ENCODE results near the gene SNX3.
A peak's percentile ranks its signal among the peaks of the same experiment; 100 is the strongest.

SNX3 gene

DNA sequence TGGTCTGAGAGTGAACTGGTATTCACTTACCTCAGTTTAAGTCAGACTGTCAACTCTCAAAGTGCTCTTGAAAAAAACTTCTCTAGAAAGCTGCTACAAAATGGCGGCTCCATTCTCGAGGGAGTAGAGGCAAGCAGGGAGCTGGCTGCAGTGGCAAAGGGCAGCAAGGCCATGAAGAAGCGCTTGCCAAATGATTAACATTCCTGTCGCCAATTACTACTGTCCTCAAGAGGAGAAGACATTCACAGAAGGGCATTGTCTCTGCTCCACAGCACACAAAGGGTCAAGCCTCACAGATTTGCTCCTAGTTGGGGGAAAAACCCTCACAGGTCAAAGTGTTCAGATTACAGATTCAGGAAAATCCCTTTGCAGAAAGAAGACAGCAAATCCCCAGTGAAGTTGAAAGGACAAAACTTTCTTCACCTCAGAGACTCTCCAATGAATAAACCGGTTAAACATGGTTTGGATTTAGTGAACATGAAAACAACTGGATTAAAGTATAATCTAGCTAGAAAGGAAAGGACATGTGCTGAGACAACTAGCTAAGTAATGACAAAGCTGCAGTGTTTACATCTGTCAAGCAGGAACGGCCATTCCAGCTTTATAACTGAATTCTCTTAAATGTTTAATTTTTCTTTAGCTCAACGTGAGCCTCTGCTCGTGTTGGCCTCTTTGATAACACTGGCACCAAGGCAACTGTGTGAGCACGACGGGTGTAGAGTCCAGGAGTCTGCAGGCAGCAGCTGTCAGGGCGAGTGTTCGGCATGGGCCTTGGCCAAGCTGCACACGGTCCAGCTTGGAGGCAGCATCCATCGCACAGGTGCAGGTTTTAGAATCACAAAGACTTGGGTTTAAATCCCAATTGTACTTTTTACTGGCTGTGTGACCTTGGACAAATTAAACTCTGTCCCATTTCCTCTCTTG, 57.4 kb downstream of the SNX3 start:
- no peak for DNase-seq

DNA sequence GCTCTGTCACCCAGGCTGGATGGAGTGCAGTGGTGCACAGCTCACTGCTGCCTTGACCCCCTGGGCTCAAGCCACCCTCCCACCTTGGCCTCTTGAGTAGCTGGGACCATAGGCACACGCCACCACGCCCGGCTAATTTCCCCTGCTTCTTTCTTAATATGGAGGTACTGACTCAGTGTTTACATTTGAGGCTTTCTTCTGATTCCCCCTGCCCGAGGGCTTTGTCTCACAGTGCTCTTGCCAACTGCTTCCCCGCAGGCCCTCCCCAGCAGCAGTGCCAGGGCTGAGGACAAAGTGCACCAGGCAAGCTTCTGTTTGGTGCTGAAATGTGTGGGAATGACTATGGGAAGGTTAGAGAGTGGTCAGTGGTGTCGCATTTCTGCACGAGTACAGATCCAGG, 60.2 kb downstream of the SNX3 start:
- DNase-seq, result no peak

DNA sequence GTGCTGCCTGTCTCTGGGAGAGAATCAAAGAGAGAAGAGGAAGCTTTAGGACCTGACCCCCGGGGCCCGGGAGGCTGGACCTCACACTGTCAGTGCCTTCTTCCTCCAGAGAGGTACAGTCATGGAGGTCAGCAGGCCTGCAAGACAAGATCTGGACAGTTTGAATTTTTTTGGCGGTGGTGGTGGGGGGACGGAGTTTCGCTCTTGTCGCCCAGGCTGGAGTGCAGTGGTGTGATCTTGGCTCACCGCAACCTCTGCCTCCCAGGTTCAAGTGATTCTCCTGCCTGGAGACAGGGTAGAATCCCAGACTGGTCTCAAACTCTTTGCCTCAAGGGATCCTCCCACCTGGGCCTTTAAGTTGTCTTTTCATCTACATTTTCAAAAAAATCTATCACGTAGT, 60.7 kb downstream of the SNX3 start:
- no peak for DNase-seq

DNA sequence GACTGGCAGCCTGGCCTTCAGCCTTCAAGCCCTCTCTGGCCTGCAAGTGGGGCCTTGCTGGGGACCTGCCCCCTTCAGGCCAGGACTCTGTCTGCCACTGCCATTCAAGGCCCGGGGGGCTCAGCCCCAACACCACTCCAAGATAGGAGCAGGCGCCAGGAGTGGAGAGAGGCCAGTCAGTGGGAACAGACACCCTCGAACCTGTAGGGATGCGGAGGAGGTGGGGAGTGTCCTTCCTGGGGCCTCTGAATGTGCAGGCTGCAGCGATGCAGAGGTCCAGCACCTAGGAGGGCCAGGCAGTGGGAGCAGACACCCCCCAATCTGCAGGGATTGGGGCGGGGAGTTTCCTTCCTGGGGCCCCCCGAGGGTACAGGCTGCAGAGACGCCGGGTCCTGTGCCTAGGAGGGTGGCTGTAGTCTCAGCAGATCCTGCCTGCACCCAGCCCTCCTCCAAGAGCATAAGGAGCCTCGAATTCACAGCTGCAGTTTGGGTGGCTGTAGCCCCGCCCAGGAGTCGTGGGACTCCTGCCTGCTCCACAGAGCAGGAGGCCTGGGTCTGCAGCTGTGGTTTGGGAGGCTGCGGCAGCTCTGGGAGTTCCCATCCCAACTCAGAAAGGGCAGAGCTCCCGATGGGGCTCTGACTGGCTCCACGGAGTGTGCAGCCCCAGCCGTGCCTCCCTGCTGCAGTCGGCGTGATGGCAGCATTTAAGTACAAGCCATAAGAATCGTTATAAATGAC, 61.9 kb downstream of the SNX3 start:
- DNase-seq, result no peak

DNA sequence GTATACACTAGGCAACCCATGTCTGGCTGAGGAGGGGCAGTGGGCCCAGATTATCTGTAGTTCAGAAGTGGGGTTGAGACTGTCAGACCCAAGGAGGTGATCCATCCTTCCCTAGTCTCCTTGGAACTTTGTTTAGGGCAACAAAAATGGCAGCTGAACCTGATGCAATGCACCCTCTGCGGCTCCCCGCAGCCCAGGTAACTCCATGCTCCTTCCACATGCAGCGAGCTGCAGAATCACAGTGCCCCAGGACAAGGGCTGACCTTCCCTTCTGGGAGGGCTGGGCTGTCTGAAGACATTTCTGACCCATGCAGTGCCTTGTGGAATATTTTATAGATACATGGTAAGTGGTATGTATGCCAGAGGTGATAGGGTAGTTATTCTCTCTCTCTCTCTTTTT, 65.6 kb downstream of the SNX3 start:
- no peak for DNase-seq

DNA sequence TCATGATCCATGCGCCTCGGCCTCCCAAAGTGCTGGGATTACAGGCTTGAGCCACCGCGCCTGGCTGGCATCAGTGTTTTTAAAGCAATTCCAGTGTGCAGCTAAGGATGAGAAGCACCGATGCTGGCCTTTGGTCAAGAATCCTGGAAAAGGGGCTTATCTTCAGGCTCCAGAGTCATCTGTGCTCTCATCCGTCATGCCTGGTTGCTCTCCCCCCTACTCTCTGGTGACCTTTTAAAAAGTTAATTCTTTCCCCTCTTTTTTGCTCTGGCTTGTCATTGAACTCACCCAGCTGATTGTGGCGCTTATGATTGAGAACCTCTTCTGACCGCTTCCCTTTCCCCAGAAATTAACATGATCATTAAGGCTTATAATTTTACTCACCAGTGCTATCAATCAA, 66.3 kb downstream of the SNX3 start:
- DNase-seq, result no peak

DNA sequence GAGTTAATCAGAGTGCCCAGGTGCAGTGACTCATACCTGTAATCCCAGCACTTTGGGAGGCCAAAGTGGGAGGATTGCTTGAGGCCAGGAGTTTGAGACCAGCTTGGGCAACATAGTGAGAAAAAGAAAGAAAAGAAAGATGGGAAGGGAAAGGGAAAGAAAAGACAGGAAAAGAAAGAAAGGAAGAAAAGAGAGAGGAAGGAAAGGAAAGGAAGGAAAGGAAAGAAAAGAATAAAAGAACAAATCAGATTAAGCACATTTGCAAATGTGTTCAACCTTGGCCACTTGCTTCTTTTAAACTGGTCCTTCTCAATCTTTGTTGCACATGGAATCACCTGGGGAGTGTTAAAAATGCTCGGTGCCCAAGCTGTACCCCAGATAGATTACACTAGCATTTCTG, 67.0 kb downstream of the SNX3 start:
- no peak for DNase-seq

DNA sequence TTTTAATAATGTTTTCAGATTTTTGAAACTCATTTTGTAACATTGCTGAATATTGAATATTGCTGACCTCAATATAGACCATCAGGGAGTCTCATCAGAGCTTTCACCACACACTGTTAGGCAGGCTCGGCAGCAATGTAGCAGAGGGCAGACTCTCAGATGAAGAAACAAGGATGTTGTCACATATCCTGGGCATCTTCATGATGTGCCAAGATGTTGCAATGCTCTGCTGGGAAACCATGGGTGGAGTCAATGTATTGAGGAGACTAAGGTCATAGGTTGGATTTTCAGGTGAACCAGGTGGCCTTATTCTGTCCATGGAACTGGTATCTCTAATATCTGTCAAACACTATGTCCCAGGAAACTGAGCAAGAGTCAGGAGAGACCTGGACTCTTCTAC, 67.7 kb downstream of the SNX3 start:
- DNase-seq, result no peak

DNA sequence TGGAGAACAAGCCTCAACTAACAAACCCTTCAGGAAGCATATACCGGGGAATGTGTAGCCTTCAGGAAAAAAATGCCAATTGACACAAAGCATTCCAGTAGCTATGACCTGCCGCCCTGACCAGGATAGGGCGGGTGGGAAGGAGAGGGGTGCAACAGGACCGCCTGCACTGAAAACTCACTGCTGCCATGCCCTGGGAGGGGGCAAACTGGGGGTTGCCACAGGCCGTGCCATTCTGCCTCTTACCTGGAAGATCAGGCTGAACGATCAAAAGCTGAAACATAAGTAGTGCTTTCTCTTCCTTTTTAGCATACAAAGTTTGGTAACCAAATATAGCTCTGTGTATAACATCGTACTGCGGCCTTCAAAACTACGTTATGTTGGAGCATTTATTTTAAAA, 73.3 kb downstream of the SNX3 start:
- DNase-seq, result no peak

DNA sequence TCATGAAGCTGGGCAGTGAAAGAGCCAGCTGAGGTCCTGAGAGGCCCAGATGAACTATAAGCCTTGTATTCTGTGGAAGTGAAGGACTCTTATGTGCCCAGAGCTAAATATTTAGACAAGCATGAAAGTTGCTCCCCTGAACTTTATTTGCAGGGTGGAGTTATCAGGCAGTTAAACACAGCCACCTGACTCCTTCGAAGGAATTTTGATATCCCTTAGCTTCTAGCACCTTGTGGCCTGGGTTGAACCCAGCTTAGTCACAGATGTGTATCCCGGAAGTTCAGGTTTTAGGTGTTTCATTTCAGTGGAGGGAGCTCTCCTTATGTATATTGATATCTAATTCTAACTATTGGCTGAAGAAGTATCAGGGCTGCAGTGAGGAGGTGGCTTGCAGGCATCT, 74.6 kb downstream of the SNX3 start:
- no peak for DNase-seq

DNA sequence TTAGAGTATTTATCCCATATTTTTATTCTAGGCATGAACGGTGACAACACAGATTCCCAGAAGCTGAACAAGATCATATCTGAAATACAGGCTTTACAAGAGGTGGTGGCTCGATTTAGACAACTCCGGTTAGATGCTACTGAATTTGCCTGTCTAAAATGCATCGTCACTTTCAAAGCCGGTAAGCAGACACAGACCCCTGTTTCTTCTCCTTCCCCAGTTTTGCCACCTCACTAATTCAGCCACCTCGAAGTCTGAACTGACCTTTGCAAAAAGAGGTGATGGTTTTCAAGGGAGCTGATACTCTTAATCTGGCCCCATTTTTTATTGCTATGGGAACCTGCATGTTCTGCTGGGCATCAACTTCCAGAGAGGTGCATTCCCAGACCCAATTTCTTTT, 80.1 kb downstream of the SNX3 start:
- DNase-seq, result no peak

DNA sequence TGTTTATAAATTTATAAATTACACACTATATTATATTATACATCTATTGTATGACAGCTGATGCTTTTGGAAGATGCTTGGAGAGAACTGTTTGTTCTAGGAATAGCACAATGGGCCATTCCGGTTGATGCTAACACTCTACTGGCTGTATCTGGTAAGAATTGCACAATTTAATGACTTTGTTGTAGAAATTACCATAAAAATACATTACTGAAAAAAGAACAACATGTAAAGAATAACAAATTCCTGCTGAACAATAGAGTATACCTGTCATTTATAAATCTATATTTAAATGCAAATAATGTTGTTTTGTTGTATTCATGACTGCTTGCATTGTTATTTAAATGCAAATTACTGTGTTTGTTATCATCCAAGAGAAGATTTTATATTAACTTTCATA, 80.6 kb downstream of the SNX3 start:
- DNase-seq, result no peak

DNA sequence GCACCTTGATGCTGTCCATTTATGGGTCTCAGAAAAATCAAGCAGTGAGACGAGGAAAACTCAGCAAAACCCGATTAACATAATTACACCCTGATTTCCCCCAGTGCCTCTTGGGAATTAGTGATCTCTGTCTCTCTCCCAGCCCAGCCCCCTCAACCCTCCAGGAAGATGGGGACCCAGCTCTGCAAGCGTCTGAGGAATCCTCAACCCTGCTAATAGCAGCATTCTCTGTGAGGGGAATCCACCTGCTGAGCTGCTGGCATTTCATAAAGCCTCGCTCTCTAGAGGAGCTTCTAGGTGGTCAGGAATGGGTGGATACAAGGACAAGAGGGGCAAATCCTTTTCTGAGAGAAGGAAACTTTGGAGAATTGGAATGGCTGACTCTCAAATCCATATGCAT, 81.1 kb downstream of the SNX3 start:
- DNase-seq, result no peak

DNA sequence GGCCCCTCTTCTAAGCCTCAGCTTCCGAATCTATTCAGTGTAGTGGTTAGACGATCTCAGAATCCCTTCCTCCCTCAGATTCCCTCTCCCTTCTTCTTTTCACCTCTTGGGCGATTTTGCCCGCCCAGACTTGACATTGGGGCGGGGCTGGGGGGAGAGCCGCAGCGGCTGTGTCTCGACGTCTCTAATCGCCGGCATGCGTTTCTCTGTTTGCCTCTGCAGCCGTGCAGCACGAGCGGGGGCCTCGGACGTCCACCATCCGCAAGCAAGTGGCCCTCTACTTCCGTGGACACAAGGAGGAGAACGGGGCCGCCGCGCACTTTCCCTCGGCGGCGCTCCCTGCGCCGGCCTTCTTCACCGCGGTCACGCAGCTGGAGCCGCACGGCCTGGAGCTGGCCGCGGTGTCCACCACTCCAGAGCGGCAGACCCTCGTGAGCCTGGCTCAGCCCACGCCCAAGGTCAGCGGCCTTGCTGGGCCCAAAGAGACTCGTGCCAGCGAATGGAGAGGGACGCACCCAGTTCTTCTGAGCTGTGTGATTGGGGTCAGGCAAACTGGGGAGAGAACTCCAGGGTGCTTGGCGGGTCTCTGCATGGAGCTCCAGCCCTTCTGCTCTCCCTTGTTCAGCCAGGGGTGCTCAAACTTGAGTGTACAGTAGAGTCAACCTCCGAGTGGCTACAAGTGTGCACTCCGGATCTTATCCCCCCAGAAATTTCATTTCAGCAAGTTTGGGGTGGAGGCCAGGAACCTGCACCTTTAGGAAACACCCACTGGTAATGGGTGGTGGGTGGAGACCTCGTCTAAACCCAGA, 84.4 kb downstream of the SNX3 start:
- no peak for DNase-seq

DNA sequence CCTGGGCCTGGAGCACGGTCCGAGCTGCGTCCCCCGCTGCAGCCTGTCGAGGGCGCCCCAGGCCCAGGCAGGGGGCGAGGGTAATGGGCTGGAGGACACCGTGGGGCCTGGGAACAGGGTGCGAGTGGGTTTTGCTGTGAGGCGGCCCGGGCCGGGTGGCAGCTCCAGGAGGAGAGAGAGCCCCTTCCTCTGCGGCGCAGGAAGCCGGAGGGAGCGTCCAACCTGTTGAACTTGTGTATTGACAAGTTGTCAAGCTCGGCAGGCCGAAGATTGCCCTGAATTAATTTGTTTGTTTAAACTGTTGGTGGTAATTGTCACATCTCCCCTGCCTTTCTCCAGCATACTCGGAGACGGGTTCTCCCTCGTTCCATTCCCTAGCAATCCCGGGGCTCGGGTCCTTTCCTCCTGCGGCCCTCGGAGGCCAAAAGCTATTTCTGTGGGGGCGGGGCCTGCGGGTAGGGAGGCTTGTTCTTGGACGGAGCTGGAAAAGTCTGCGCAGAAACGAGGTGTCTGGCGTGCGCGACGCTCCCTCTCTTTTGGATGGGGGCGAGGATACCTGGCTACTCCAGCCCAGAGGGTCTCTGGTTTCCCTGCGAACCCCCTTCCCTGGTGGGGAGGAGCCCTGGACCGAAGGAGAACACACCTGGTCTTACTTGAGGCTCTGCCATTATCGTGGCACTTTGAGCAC, 85.1 kb downstream of the SNX3 start:
- no peak for DNase-seq

DNA sequence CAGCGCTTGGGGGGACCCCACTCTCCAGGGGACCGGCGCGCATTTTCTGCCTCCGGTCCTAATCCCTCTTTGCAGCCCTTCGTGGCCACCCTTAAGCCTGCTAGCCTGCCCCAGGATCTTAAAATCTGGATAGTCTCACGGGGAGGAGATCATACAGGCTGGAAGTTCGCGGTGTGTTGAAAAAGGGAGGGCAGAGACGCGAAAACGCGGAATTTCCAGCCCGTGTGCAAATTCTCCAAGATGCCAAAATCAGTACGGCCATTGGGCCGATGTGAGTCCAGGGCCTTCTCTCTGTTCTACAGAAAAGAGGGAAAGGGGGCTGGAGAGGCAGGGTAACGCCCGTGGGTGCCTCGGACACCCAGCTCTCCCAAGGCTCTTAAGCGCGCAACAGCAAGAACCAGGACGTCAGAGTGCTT, 85.7 kb downstream of the SNX3 start:
- no peak for DNase-seq

DNA sequence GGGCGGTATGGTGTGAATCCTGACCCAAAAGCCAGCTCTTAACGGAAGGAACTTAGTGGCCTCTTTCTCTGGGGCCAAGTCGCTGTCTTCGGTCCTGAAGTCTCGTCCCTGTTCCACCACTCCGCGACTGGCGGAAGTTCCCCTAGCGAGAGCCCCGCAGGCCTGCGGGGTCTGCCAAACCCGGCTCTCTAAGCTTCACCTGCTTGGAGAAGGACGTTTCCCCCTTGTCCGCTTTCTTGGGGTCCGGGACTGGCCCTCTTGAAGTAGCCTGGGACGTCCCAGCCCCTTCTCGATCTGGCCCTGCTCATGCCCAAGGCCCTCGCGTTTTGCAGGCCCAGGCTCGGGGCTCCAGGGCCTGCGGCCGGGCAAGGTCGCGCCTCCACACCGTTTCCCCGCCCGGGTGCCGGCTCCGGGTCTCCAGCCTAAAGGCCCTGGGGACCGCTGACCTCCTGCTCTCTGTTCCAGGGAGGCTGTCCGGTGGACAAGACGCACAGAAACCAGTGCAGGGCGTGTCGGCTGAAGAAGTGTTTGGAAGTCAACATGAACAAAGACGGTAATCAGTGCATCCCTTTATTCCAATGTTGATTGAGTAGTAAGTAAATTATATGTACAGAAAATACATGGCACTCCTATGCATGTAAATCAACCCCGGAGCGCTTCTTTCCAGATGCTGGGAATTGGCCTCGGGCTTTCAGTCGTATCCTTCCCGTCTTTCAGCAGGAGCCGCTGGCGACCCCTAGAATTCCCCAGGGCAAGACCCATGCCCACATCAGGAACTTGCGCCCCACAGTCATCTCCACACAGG, 86.3 kb downstream of the SNX3 start:
- peak; percentile 34 for DNase-seq

DNA sequence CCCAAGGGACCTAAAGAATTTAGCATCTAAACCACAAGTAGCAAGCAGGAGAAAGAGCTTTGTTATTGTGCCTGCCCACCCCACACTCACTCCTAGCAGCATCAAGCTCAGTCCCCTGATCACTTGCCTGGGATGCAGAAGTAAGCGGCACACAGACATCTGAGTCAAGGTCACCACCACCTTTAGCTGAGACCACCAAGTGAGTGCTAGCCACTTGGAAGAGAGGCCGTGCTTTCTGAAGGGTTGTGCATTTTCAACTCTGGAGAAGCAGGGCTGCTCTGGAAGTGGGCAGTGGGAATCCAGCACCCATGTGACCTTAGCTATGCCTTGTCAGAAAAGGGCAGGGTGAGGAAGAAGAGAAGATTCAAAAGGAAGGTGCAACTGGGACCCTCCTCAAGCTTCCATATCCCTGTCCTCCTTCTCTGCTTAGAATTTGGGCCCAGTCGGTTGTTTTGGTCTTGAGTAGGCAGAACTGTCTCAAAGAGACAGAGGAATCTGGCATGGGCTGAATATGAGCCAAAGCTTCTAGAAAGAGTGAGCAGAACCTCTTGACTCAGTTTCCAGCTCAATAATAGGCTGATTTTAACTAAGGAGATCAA, 88.8 kb downstream of the SNX3 start:
- no peak for DNase-seq

DNA sequence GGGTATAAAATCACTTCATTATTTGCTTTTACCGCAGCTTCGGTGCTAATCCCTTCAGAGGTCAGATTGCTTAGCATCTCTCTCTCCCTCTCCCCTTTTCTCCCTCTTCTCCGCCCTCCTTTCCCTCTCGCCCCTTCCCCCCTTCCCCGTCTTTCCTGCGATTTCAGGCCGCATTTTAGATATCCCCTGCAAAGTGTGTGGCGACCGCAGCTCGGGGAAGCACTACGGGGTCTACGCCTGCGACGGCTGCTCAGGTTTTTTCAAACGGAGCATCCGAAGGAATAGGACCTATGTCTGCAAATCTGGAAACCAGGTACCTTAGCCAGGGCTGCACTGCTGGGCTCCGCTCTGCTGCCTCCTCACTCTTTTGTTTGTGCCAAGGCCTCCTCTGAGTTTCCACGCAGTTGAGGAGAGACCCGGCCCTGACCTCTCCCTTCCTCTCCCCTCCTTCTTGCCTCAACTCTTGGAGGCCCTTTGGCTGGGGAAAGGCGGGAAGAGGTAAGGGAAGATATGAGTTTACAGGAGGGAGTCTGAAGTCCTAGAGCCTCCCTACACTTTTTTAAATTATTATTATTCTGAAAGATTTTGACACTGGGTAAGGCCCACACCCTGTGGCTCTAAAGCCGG, 89.4 kb downstream of the SNX3 start:
- no peak for DNase-seq

DNA sequence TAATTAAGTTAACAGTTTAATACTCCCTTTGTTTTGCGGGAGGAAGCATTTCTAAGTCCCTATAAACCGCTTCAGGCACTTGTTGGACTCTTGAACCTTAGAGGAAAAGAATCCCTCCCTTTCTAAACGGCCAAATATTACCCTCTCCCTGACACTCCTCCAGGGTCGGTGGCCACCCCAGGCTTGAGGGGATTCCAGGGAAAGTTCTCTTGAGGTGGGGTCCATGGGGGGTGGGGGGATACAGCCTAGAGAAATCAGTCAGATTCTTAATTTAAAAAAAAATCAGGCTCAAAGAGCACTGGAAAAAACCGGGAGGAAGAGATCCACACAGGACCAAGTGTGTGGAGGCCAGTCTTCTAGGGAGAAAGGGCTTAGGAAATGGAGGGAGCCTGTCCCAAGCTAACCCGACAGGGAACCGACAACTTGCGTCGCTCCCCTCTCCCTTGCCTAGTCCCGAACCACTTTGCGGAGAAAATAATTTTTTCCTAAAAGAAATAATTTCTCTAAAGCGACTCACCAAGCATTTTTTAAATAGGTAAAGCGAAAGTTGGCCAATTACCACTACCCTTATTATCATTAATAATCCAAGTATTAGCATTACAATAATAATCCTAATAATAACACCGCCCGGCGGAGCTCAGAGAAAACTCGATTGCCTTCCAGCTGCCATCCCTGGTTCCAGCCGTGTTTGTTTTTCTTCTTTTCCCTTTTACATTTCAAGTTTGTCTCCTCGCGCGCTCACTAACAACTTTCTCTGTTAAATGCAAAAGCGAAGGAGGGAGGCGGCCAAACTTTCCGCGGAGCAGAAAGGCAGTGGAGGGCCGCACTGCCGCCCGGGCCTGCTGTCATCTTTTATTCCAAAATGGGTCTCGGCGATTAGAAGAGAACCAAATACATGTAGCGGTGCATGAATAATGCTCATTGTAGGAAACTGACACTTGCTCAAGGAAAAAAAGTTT, 90.2 kb downstream of the SNX3 start:
- DNase-seq, result no peak

All from fibroblast of upper back skin (primary cell).